H9 (cell line): ENCODE results near the gene PLEKHA4. TPM values are rescaled to one million over a fixed set of nuclear protein-coding genes. Genes with fewer than 3 reads are reported as not detected.

Source experiments
- DNase-seq: peaks from one replicate; pipeline ENCODE4 v3.0.0-alpha.2; 2017
- H2AFZ ChIP-seq: one replicate; pipeline ENCODE4 v1.6.1; 2013; ENCODE audit warnings: mild to moderate bottlenecking, low read length, control low read depth, moderate library complexity
- H2AK5ac ChIP-seq: 2 replicates; pipeline ENCODE4 v1.6.1; 2013; ENCODE audit warnings: low read length, control low read depth, mixed read lengths; ENCODE audit not compliant: insufficient read length
- H2BK120ac ChIP-seq: one replicate; pipeline ENCODE4 v1.6.1; 2013; ENCODE audit warnings: low read depth, mild to moderate bottlenecking, low read length, control low read depth, inconsistent platforms; ENCODE audit not compliant: poor library complexity, severe bottlenecking
- H2BK12ac ChIP-seq: 2 replicates; pipeline ENCODE4 v1.6.1; 2013; ENCODE audit warnings: low read length, control low read depth, mixed read lengths, low read depth; ENCODE audit not compliant: insufficient read length
- H2BK15ac ChIP-seq: 2 replicates; pipeline ENCODE4 v1.6.1; 2013; ENCODE audit warnings: low read depth, low read length, control low read depth
- H2BK20ac ChIP-seq: one replicate; pipeline ENCODE4 v1.6.1; 2013; ENCODE audit warnings: low read depth, mild to moderate bottlenecking, low read length, control low read depth, inconsistent platforms; ENCODE audit not compliant: poor library complexity, severe bottlenecking
- H2BK5ac ChIP-seq: 2 replicates; pipeline ENCODE4 v1.6.1; 2013; ENCODE audit warnings: low read length, control low read depth, mixed read lengths; ENCODE audit not compliant: insufficient read length
- H3K14ac ChIP-seq: 2 replicates; pipeline ENCODE4 v1.6.1; 2013; ENCODE audit warnings: low read length, control low read depth; ENCODE audit not compliant: insufficient read depth
- H3K18ac ChIP-seq: 2 replicates; pipeline ENCODE4 v1.6.1; 2013; ENCODE audit warnings: low read depth, mild to moderate bottlenecking, mixed read lengths, low read length, control low read depth; ENCODE audit not compliant: insufficient read length
- H3K23ac ChIP-seq: 2 replicates; pipeline ENCODE4 v1.6.1; 2013; ENCODE audit warnings: low read length, control low read depth, mixed read lengths, low read depth; ENCODE audit not compliant: insufficient read length
- H3K23me2 ChIP-seq: 2 replicates; pipeline ENCODE4 v1.6.1; 2013; ENCODE audit warnings: low read depth, mild to moderate bottlenecking, mixed read lengths, low read length, control low read depth; ENCODE audit not compliant: insufficient read length, poor library complexity, severe bottlenecking
- H3K27ac ChIP-seq: 2 replicates; pipeline ENCODE4 v1.5.1; 2013; ENCODE audit warnings: low read length, control low read depth, mixed read lengths, low read depth; ENCODE audit not compliant: insufficient read length
- H3K27me3 ChIP-seq: 2 replicates; pipeline ENCODE4 v1.6.1; 2013; ENCODE audit warnings: low read length, control low read depth, inconsistent platforms; ENCODE audit not compliant: insufficient read depth
- H3K4ac ChIP-seq: 2 replicates; pipeline ENCODE4 v1.6.1; 2013; ENCODE audit warnings: low read depth, mild to moderate bottlenecking, control low read depth, inconsistent platforms, low read length, moderate library complexity
- H3K4me1 ChIP-seq: 2 replicates; pipeline ENCODE4 v1.6.1; 2013; ENCODE audit warnings: low read length, control low read depth, inconsistent platforms; ENCODE audit not compliant: insufficient read depth
- H3K4me2 ChIP-seq: 2 replicates; pipeline ENCODE4 v1.6.1; 2013; ENCODE audit warnings: low read length, control low read depth, mixed read lengths; ENCODE audit not compliant: insufficient read length, insufficient read depth
- H3K56ac ChIP-seq: 2 replicates; pipeline ENCODE4 v1.6.1; 2013; ENCODE audit warnings: low read depth, mild to moderate bottlenecking, mixed read lengths, low read length, control low read depth; ENCODE audit not compliant: insufficient read length
- H3K79me1 ChIP-seq: 2 replicates; pipeline ENCODE4 v1.6.1; 2013; ENCODE audit warnings: low read depth, mild to moderate bottlenecking, moderate library complexity, low read length, control low read depth, inconsistent platforms; ENCODE audit not compliant: insufficient read depth, poor library complexity, severe bottlenecking
- H3K79me2 ChIP-seq: 2 replicates; pipeline ENCODE4 v1.6.1; 2013; ENCODE audit warnings: low read length, control low read depth, inconsistent platforms; ENCODE audit not compliant: insufficient read depth
- H3K9ac ChIP-seq: 2 replicates; pipeline ENCODE4 v1.6.1; 2013; ENCODE audit warnings: low read length, control low read depth, mixed read lengths; ENCODE audit not compliant: insufficient read length; ENCODE audit errors: extremely low read depth
- H3K9me3 ChIP-seq: one replicate; pipeline ENCODE4 v1.6.1; 2013; ENCODE audit warnings: low read depth, low read length, inconsistent platforms; ENCODE audit not compliant: control insufficient read depth
- H3T11ph ChIP-seq: one replicate; pipeline ENCODE4 v1.6.1; 2013; ENCODE audit warnings: mild to moderate bottlenecking, low read length, control low read depth, inconsistent platforms
- H4K20me1 ChIP-seq: one replicate; pipeline ENCODE4 v1.6.1; 2013; ENCODE audit not compliant: control insufficient read depth, insufficient read length, insufficient read depth
- H4K5ac ChIP-seq: 2 replicates; pipeline ENCODE4 v1.6.1; 2013; ENCODE audit warnings: low read depth, mild to moderate bottlenecking, mixed read lengths, low read length, control low read depth; ENCODE audit not compliant: insufficient read length
- H4K8ac ChIP-seq: replicated peaks from 2 replicates; pipeline ENCODE4 v1.6.1; 2013; ENCODE audit warnings: low read length, control low read depth, mixed read lengths, low read depth; ENCODE audit not compliant: insufficient read length
- H4K91ac ChIP-seq: 2 replicates; pipeline ENCODE4 v1.6.1; 2013; ENCODE audit warnings: low read depth, mild to moderate bottlenecking, moderate library complexity, mixed read lengths, low read length, control low read depth; ENCODE audit not compliant: insufficient read length
- H3K27ac Mint-ChIP-seq, 3 experiments: 2 replicates in 2 of 3; 3 replicates in 1 of 3; pipeline ENCODE4 v1.8.0; 2020 to 2021; ENCODE audit warnings: mixed read lengths in 3 of 3, mild to moderate bottlenecking in 1 of 3, moderate library complexity in 1 of 3
- H3K27me3 Mint-ChIP-seq: 2 replicates; pipeline ENCODE4 v1.8.0; 2021; ENCODE audit warnings: low read depth, mild to moderate bottlenecking, moderate library complexity, mixed read lengths
- H3K36me3 Mint-ChIP-seq, 3 experiments: 2 replicates in 2 of 3; 3 replicates in 1 of 3; pipeline ENCODE4 v1.8.0; 2020 to 2021; ENCODE audit warnings: low read depth in 3 of 3, mixed read lengths in 3 of 3; ENCODE audit not compliant: insufficient read depth in 1 of 3
- H3K4me1 Mint-ChIP-seq, 2 experiments: 2 replicates each; pipeline ENCODE4 v1.8.0; 2020; ENCODE audit warnings: mixed read lengths in 2 of 2
- H3K4me3 Mint-ChIP-seq, 2 experiments: 2 replicates in 1 of 2; 3 replicates in 1 of 2; pipeline ENCODE4 v1.8.0; 2020 to 2021; ENCODE audit warnings: mild to moderate bottlenecking in 2 of 2, mixed read lengths in 2 of 2, moderate library complexity in 1 of 2
- H3K9me3 Mint-ChIP-seq, 2 experiments: 2 replicates in 1 of 2; 3 replicates in 1 of 2; pipeline ENCODE4 v1.8.0; 2020; ENCODE audit warnings: mild to moderate bottlenecking in 2 of 2, mixed read lengths in 2 of 2, moderate library complexity in 1 of 2
- WGBS: extraction: QIAGEN DNeasy Blood & Tissue Kit; methylation state at CpG from one replicate; pipeline ENCODE4 v1.1.7; 2013; ENCODE audit warnings: missing lambda C conversion rate, low lambda C conversion rate, mixed read lengths; ENCODE audit not compliant: insufficient read length; ENCODE audit errors: extremely low coverage; 5-methylcytosine and 5-hydroxymethylcytosine counted together
- total RNA-seq: library from RNA; stranded (reverse); gene quantifications from 2 replicates; pipeline ENCODE4 v1.2.1, GENCODE V29; 2021
- TF ChIP-seq, protein P1 (sequence below): fragments of 200-600 bp; sonication (generic); conservative IDR thresholded peaks from 3 replicates; pipeline ENCODE4 v1.8.0; 2021; ENCODE audit warnings: antibody characterized with exemption, mild to moderate bottlenecking

PLEKHA4 gene
- total RNA-seq, 1 experiment from 2014 or later: 15.3 TPM

DNA sequence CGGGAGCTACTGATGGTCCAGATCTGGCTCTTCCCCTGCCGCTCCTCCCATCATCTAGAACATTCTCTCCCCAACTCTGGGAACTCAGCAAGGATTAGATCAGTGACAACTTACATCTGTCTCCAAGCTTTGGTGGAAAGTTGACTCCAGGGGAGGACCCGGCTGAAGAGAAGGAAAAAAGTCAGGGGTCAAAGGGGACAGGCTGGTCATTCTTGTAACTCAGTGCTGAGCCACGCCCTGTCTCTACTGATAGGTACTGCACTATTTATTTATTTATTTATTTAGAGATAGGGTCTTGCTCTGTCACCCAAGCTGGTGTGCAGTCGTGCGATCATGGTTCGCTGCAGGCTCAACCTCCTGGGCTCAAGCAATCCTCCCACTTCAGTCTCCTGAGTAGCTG is 14.3 kb downstream of the PLEKHA4 start:
- Histone ChIP-seq H2BK15ac (no peak overlapping the region), H4K91ac (no peak overlapping the region), H3K27me3 (no peaks in the 10 kb centered on the region), H4K8ac (no peak overlapping the region), H2BK20ac (no peak overlapping the region), H3K79me2 (no peaks in the 10 kb centered on the region), H3T11ph (no peak overlapping the region), H3K9ac (no peak overlapping the region), H2AK5ac (no peak overlapping the region), H3K14ac (no peak overlapping the region), H4K5ac (no peak overlapping the region), H3K4me2 (no peak overlapping the region), H4K20me1 (no peaks in the 10 kb centered on the region), H3K23me2 (no peaks in the 10 kb centered on the region), H2BK120ac (no peak overlapping the region), H3K9me3 (no peaks in the 10 kb centered on the region), H3K4ac (no peak overlapping the region), H2AFZ (no peak overlapping the region), H2BK5ac (no peak overlapping the region), H3K79me1 (no peaks in the 10 kb centered on the region), H3K4me1 (no peaks in the 10 kb centered on the region; the same call in 1 of the 2 replicates), H3K23ac (no peak overlapping the region), H3K18ac (no peak overlapping the region), H2BK12ac (no peak overlapping the region), H3K56ac (no peak overlapping the region), H3K27ac (no peak overlapping the region)
- H3K4me1 Mint-ChIP-seq: peaks cover 1% of the 10 kb centered on the region in 2 experiments
- no peak overlapping the region for H3K4me3 Mint-ChIP-seq
- TF ChIP-seq, protein P1, sequence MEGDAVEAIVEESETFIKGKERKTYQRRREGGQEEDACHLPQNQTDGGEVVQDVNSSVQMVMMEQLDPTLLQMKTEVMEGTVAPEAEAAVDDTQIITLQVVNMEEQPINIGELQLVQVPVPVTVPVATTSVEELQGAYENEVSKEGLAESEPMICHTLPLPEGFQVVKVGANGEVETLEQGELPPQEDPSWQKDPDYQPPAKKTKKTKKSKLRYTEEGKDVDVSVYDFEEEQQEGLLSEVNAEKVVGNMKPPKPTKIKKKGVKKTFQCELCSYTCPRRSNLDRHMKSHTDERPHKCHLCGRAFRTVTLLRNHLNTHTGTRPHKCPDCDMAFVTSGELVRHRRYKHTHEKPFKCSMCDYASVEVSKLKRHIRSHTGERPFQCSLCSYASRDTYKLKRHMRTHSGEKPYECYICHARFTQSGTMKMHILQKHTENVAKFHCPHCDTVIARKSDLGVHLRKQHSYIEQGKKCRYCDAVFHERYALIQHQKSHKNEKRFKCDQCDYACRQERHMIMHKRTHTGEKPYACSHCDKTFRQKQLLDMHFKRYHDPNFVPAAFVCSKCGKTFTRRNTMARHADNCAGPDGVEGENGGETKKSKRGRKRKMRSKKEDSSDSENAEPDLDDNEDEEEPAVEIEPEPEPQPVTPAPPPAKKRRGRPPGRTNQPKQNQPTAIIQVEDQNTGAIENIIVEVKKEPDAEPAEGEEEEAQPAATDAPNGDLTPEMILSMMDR: no peak
- H3K36me3 Mint-ChIP-seq: peaks cover 0 to 22% (median 0%) of the 10 kb centered on the region in 3 experiments; a peak in 4 of 7 replicates
- no peak overlapping the region for H3K27ac Mint-ChIP-seq
- WGBS: no CpG with 5 or more reads among the region's 7 CpGs
- H3K27me3 Mint-ChIP-seq: no peaks in the 10 kb centered on the region
- no peaks in the 10 kb centered on the region for H3K9me3 Mint-ChIP-seq
- no peak for DNase-seq
